GM18517 (cell line): ENCODE results near the gene VWA8.
"Not testable (repeated sequence)": the region's sequence is repeated elsewhere in the genome, so short reads cannot be mapped to it uniquely, and the experiment has no call there.

Experiments used
- ATAC-seq: cut with Tn5 transposase; IDR thresholded peaks from one replicate; pipeline ENCODE4 v1.9.1; 2021; ENCODE audit warnings: mild to moderate bottlenecking, moderate library complexity; ENCODE audit not compliant: unreplicated experiment

Gene VWA8

GRCh38 chr13:41928323-41928722, 32.6 kb downstream of the VWA8 start:
- ATAC-seq = no peak

- ATAC-seq = no peak
Observed at GRCh38 chr13:41925014-41925413, 35.9 kb downstream of the VWA8 start.

- ATAC-seq = not testable (repeated sequence)
Observed at GRCh38 chr13:41922894-41923293, 38.0 kb downstream of the VWA8 start.

- ATAC-seq = no peak
Observed at GRCh38 chr13:41919741-41920487, 41.0 kb downstream of the VWA8 start.

GRCh38 chr13:41919031-41919740, 41.7 kb downstream of the VWA8 start:
- no peak for ATAC-seq

DNA sequence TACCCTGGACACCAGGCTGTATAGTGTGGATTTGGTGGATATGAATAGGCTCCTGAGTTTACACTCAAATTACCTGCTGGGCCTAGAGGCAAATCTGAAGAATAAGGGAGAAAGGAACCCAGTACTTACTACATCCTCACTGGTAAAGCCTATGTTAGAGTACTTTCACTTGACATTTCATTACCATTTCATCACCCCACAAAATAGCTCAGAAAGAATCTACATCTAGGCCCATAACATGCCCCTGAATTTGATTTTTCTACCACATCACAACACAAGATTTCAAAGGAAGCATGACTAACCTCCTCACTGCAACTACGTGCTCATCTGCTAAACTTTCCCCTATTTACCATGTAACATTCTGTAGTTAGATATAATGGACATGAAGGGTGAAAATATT, 43.3 kb downstream of the VWA8 start:
- ATAC-seq = no peak

DNA sequence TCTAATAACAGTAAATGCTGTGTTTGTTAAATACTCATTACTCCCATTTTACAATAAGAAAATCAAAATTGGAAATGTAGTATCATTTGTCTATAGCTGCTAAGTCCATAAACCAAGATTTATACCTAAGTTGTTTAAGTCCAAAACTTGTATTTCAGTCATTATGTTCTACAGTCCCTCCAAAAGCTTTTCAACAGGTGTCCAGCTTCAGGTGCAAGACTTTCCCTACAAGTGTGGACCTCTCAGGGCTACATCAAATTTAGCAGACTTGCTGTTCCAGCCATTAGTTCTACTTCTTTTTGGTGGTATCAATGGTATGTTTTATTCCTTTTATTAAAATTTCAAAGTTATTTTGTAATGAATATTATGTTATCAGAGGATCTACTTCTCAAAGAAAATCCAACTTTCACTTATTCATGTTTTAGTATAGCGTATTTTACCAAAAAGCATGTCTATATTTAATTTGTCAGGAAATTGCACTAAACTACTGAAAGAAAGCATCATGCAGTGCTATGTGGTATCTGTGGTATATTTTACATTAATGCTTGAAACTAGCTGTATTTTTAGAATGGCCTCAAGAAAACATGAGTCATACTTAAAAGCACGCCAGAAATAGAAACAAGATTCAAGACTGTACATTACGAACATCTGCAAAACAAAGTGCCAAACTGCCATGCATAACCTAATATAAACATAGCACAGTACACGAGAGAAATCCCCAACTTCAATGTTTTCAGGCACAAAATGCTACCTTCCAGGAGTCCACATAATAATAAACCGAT, 44.5 kb downstream of the VWA8 start:
- peak; percentile 98 for ATAC-seq

- no peak for ATAC-seq
Observed at GRCh38 chr13:41915081-41915480, 45.8 kb downstream of the VWA8 start.

- no peak for ATAC-seq
Observed at GRCh38 chr13:41914552-41914951, 46.4 kb downstream of the VWA8 start.

DNA sequence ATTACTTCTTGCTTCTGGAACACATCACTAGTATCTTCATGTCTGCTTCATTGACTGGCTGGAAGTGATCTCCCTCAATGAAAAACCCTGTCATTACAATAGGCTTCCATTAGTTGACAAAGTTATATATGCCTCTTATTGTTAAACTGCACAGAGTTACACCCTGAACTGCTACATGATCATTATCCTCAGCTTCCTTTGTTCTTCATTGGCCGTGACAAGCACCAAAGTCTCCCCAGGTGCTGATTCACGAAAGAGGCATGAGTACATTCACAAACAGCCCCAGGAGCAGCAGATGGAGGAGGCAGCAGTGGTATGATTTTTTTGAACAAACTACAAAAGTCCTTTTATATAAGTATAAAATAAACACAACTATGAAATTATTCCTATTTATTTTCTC, 51.4 kb downstream of the VWA8 start:
- ATAC-seq = no peak

DNA sequence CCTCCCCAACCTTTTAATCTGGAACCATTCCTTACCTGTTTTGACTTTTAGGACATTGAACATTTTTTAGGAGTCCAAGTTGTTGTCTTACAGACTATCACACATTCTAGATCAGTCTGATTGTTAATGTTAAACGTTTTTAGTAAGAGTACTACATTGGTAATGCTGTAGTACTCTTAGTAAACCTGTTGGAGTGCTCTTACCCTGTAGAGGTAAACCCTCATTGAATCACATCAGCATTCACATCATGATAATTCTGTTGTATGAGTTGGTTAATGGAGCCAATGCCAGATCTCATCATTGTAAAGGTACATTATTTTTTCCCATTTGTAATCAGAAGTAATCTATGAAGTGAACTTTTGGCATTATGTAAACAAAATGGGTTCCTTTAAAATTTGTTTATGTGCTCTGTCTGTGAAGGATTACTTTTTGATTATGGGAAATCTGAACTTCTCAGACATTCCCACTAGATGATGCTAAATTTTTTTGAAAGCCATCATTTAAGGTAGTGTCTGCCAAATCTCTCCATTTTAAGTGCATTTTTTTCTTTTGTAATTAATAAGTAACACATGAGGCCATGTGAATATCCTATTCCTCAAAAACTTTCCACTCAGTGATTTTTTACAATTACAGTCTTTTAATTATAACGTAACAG, 55.2 kb downstream of the VWA8 start:
- ATAC-seq = peak; percentile 93

DNA sequence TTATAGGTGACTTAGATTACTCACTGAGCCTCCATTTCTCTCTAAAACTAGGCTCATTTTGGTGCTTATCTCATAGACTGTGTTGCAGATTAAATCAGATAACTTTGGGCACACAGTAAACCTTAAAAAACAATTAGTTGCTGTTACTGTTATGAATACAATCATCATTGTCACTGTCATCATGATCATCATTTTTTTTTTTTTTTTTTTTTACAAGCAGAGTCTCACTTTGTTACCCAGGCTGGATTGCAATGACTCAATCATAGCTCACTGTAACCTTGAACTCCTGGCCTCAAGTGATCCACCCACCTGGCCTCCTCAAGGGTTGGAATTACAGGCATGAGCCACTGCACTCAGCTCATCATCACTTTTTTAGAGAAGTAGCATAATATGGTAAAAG, 60.0 kb downstream of the VWA8 start:
- no peak for ATAC-seq

DNA sequence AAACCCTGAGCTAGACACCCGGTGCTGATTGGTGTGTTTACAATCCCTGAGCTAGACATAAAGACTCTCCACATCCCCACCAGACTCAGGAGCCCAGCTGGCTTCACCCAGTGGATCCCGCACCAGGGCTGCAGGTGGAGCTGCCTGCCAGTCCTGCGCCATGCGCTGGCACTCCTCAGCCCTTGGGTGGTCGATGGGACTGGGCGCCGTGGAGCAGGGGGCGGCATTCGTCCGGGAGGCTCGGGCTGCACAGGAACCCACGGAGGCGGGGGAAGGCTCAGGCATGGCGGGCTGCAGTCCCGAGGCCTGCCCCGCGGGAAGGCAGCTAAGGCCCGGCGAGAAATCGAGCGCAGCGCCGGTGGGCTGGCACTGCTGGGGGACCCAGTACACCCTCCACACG, 62.5 kb downstream of the VWA8 start:
- not testable (repeated sequence) for ATAC-seq

GRCh38 chr13:41897126-41897525, 63.8 kb downstream of the VWA8 start:
- ATAC-seq = no peak

DNA sequence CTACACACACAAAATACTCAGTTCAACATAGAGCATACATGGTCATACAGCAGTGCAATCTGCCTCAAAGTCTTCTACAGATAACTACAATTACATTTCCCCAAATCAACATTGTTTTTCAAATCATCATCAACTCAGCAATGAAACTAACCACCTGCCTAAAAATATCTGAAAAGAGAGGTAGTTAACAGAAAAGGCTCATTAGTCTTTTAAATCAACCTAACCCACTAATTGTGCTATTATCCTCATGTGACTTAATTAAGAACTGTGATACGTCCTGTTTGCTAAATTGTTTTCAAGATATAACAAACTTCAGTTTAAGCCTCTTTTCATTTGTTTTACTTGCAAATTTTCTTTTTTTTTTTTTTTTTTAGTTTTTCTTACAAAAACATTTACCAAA, 65.4 kb downstream of the VWA8 start:
- ATAC-seq = no peak

DNA sequence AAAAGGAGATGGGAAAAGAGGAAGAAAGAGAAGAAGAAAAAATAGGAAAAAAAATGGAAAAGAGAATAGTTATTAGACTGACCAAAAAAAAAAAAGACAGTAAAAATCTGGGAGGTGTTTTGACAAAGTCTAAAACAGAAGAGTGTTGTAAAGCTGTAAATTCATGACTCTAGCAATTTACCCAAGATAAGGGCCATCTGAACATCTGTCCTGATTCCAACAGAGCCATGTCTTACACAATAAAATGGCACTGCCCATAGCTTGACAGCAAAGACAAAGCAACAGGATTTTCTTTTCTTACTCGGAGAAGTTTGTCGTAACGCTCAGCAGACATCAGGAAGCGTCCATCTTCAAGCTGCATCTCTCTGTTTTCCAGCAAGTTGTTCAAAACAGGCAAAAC, 69.8 kb downstream of the VWA8 start:
- no peak for ATAC-seq

GRCh38 chr13:41883147-41883546, 77.8 kb downstream of the VWA8 start:
- ATAC-seq = no peak

GRCh38 chr13:41881890-41882289, 79.0 kb downstream of the VWA8 start:
- ATAC-seq = not testable (repeated sequence)

DNA sequence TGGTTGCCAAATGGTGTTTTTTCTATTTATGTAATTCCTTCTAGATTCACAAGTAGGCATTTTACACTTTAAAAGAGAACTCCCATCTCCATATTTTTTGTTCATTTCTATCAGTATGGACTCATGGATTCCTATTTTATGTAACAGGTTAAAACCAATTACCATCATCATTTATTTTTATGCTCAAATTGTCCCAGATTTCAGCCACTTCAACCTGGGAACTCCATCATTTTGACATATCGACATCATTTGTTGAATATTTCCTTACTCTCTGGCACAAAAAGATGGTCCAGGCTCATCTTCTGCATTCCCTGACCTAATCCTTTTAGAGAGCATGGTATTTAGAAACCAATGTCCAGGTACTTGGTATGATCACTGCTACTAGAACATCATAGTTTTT, 79.9 kb downstream of the VWA8 start:
- ATAC-seq = no peak

GRCh38 chr13:41864658-41865057, 96.3 kb downstream of the VWA8 start:
- no peak for ATAC-seq

GRCh38 chr13:41862659-41863058, 98.2 kb downstream of the VWA8 start:
- ATAC-seq = not testable (repeated sequence)
